Measurements from ENCODE around the gene COG5. TPM values are rescaled to one million over a fixed set of nuclear protein-coding genes. Genes with fewer than 3 reads are reported as not detected.
"Not testable (repeated sequence)": the region's sequence is repeated elsewhere in the genome, so short reads cannot be mapped to it uniquely, and the experiment has no call there.

The COG5 gene
- polyA plus RNA-seq, 6 donors from 2014 or later = 19.3 to 38.9 (median 23.4) TPM

DNA sequence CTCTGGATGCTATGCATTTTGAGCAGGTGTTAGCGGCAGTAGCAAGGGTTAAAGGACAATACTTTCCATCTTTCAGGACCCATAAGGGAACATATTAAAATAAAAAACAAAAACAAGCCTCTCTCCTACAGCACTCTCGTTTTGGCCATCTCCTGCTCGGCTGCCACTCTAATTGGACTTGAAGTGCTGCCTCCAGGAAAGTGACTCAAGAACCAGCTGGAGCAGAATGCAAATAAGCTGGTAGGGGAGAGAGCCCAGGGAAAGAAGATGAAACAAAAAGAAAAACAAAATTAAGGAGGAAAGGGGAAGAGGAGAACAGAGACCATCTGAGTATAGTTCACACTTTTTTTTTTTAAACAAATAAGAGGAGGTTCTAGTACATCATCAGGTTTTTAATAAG lies 329.3 kb downstream of the COG5 start:
- peaks cover 0 to 4% (median 0%) of the 10 kb centered on the region in 3 donors for H3K4me1 Mint-ChIP-seq

DNA sequence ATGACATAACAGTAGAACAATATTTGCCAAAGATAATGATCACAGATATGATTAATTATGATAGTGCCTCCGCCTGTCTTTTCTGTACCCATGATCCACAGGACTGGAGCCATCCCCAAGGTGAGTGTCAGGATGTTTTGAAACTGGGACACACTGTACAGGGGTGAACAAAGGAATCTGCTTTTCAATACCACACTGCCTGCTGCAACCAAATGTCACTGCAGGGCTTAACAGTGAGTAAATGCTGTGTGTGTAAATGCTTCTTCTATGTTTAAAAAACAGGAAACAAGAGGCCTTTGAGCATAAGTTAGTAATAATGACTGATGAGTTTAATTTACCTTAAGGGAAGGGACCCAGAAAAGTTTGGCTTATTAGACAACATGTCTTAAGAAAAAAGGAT lies 329.7 kb downstream of the COG5 start:
- H3K27me3 Mint-ChIP-seq = no peaks in the 10 kb centered on the region
- H3K27ac Mint-ChIP-seq = no peak overlapping the region
- no peaks in the 10 kb centered on the region for H3K9me3 Mint-ChIP-seq
- DNase-seq (no peak), ATAC-seq (ENCODE audit: low read depth in 2 of 2) (no peak)
- peaks cover 0 to 5% of the 10 kb centered on the region in 2 donors for H3K36me3 Mint-ChIP-seq
- H3K4me1 Mint-ChIP-seq = peaks cover 0 to 4% (median 0%) of the 10 kb centered on the region in 3 donors
- no peak overlapping the region for H3K4me3 Mint-ChIP-seq

More for the DNA sequence above, 329.3 kb downstream of the COG5 start:
- peaks cover 1 to 4% of the 10 kb centered on the region in 2 donors for H3K36me3 Mint-ChIP-seq
- peak overlapping the region in 1 of 6 donors; percentile 92 for H3K27ac Mint-ChIP-seq
- DNase-seq = no peak
- no peak for ATAC-seq (ENCODE audit: low read depth in 2 of 2)
- no peaks in the 10 kb centered on the region for H3K9me3 Mint-ChIP-seq
- H3K27me3 Mint-ChIP-seq = no peaks in the 10 kb centered on the region
- no peak overlapping the region for H3K4me3 Mint-ChIP-seq

DNA sequence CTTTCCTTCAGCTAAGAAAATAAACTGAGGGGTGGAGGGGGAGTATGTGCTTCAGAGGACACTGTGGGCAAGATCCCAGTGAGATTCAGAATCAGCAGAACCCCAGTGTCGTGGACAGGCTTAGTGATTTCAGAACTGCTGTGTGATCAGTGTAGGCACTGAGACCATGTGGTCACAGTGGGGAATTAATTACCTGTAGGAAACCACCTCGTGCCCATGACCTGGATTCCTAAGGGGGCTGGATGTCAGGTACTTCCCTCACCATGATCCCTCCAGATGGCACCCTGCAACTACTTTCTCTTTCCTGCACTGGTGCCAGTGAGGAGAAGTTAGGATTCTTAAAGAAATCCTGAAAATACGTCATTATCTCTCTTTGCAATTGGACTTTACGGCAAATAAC lies 330.5 kb downstream of the COG5 start:
- no peak overlapping the region for H3K27ac Mint-ChIP-seq
- H3K4me1 Mint-ChIP-seq = peaks cover 0 to 4% (median 0%) of the 10 kb centered on the region in 3 donors
- H3K27me3 Mint-ChIP-seq = no peaks in the 10 kb centered on the region
- H3K36me3 Mint-ChIP-seq = peaks cover 0 to 5% of the 10 kb centered on the region in 2 donors
- no peak for ATAC-seq (ENCODE audit: low read depth in 2 of 2)
- DNase-seq = no peak
- no peak overlapping the region for H3K4me3 Mint-ChIP-seq
- H3K9me3 Mint-ChIP-seq = no peaks in the 10 kb centered on the region

DNA sequence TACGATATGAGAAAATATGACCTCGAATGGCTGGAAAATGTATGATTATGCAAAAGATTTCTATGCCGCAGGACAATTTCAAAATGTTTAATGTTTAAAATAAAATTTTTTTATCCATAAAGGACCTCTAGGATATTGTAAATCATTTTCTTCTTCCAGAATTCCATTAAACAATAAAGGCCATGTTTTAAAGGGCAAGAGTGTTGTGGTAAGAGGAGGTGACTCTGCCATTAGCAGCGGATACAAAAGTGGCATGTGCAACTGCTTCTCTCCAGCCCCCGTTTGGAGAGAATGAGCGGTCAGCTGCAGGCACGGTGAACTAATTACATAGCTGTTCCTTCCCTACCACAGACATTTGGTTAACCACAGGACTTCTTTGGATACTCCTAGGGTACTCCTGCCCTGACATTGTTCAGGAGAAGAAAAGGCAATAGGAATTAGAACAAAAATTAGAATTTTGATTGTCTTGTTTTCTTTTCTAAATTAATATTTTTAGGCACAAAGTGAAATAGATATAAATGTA lies 331.1 kb downstream of the COG5 start:
- ATAC-seq (ENCODE audit: low read depth in 2 of 2) (no peak), DNase-seq (no peak)
- Mint-ChIP-seq H3K27me3 (no peaks in the 10 kb centered on the region), H3K9me3 (no peaks in the 10 kb centered on the region), H3K36me3 (peaks cover 0 to 5% of the 10 kb centered on the region in 2 donors), H3K27ac (no peak overlapping the region), H3K4me1 (peaks cover 0 to 4% (median 0%) of the 10 kb centered on the region in 3 donors), H3K4me3 (no peak overlapping the region)

DNA sequence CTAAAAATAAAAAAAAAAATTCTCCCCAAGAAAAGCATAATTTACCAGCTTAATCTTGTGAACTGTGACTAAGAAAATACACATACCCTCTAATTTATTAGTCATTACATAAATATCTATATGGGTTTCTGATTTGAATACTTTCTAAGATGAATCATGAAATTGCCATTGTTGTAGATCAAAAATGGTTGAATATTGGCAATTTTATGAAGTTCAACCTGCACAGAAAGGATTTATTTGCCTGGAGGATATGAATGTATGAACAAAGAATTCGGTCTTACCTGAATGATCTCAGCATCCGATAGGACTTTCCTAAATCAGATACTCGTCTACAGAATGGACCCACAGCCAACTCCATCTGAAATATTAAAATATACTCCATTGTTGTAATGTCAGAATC lies 333.4 kb downstream of the COG5 start:
- Mint-ChIP-seq H3K4me3 (no peak overlapping the region), H3K27me3 (no peaks in the 10 kb centered on the region), H3K4me1 (peaks cover 0 to 4% (median 0%) of the 10 kb centered on the region in 3 donors), H3K36me3 (peaks cover 0 to 5% of the 10 kb centered on the region in 2 donors), H3K27ac (no peak overlapping the region), H3K9me3 (no peaks in the 10 kb centered on the region)
- DNase-seq = no peak
- ATAC-seq (ENCODE audit: low read depth in 2 of 2) = no peak

DNA sequence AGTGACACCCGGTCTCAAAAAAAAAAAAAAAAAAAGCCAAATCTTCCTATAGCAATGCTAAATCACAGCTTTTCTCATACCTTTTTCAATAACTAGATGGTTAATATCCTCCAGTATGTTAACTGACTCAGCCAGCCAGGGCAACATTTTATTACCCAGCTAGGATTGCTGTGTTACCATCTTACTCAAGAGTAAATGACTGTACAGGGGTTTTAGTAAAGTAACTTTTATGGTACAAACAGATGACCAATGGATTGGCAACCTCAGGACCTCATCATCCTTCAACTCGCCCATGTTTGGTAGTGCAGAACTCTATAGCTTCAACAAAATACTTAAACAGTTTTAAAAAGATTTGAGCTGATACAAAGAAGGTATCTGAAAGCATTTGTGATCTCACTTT lies 335.4 kb downstream of the COG5 start:
- H3K36me3 Mint-ChIP-seq = peaks cover 0 to 5% of the 10 kb centered on the region in 2 donors
- no peak for DNase-seq
- no peaks in the 10 kb centered on the region for H3K27me3 Mint-ChIP-seq
- H3K4me1 Mint-ChIP-seq = no peaks in the 10 kb centered on the region
- H3K4me3 Mint-ChIP-seq = no peak overlapping the region
- no peaks in the 10 kb centered on the region for H3K9me3 Mint-ChIP-seq
- no peak overlapping the region for H3K27ac Mint-ChIP-seq
- ATAC-seq (ENCODE audit: low read depth in 2 of 2) = no peak

DNA sequence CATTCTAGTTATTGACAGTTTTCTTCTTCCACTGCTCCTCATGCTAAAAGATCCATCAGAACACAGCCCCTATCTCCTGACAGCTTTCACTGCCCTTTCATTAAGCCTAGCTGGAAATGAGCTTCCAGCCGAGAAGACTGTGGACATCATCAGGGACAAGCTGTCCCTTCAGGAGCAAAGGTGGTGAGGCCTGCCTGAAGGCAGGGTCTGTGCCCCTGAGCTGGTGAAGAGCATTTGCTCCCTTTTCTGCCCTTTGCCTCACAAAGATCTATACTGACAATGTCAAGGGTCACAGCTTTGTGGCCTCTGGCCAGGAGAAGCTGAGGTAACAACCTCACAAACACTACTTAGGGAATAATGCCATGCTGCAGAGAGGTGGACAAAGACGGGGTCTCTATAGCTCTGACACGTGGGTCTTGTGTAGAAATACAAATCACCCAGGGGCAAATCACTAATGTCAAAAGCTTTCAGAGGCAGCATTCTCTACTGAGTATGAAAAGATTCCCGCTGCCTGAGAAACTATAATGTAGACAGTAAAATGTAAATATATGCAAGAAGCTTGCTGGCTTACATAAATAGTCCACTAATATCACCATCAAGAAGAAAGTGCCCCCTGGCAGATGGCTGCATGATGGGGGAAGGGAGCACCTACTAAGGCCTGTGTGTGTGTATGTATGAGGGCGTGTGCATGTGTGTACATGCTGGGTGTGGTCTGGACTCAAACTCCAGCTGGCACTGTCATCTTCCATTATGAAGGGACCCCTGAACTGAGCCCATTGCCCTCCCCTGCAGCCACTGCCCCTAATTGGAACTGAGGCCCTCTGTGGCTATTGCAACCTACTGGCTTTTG lies 339.1 kb downstream of the COG5 start:
- H3K27ac Mint-ChIP-seq = peak overlapping the region in 1 of 6 donors; percentile 20
- no peak overlapping the region for H3K4me3 Mint-ChIP-seq
- H3K36me3 Mint-ChIP-seq = peaks cover 2 to 3% of the 10 kb centered on the region in 2 donors
- DNase-seq = no peak
- no peak for ATAC-seq (ENCODE audit: low read depth in 2 of 2)
- H3K4me1 Mint-ChIP-seq = no peaks in the 10 kb centered on the region
- H3K27me3 Mint-ChIP-seq = no peaks in the 10 kb centered on the region
- no peaks in the 10 kb centered on the region for H3K9me3 Mint-ChIP-seq

DNA sequence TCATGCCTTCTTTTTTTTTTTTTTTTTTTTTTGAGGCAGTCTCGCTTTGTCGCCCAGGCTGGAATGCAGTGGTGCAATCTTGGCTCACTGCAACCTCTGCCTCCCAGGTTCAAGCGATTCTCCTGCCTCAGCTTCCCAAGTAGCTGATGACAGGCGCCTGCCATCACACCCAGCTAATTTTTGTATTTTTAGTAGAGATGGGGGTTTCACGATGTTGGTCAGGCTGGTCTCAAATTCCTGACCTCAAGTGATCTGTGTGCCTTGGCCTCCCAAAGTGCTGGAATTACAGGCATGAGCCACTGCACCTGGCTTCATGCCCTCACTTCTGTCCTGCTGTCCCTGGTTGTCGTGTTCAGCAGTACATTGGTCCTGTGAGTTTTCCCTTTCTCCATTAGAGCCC lies 342.9 kb downstream of the COG5 start:
- H3K36me3 Mint-ChIP-seq = peaks cover 17 to 18% of the 10 kb centered on the region in 2 donors
- ATAC-seq (ENCODE audit: low read depth in 2 of 2); H3K27me3 Mint-ChIP-seq; DNase-seq; H3K9me3 Mint-ChIP-seq; H3K27ac Mint-ChIP-seq; H3K4me3 Mint-ChIP-seq; H3K4me1 Mint-ChIP-seq: not testable (repeated sequence)

DNA sequence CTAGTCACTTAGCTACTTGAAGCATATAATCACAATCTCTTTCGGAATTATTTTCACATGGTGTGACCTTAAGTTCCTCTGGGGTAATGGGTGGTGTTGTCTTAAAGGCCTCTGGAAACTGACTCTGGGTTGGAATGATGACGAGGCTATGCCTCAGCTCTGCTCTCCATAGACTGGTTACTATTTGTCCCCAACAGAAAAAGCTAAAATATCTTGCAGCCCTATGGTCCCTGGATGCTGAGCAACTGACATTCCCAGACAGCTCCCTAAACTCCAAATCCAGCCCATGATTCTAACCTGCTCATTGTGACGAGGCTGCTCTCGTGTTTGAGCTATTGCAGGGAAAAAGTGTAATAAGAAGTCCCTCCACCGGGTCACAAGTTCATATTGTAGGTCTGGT lies 343.4 kb downstream of the COG5 start:
- H3K27me3 Mint-ChIP-seq = no peaks in the 10 kb centered on the region
- ATAC-seq (ENCODE audit: low read depth in 2 of 2) (no peak), DNase-seq (no peak)
- H3K4me1 Mint-ChIP-seq = peaks cover 0 to 5% (median 0%) of the 10 kb centered on the region in 3 donors
- H3K4me3 Mint-ChIP-seq = no peak overlapping the region
- no peak overlapping the region for H3K27ac Mint-ChIP-seq
- H3K9me3 Mint-ChIP-seq = peaks cover 0 to 9% (median 6%) of the 10 kb centered on the region in 7 donors
- H3K36me3 Mint-ChIP-seq = peaks cover 17 to 19% of the 10 kb centered on the region in 2 donors

DNA sequence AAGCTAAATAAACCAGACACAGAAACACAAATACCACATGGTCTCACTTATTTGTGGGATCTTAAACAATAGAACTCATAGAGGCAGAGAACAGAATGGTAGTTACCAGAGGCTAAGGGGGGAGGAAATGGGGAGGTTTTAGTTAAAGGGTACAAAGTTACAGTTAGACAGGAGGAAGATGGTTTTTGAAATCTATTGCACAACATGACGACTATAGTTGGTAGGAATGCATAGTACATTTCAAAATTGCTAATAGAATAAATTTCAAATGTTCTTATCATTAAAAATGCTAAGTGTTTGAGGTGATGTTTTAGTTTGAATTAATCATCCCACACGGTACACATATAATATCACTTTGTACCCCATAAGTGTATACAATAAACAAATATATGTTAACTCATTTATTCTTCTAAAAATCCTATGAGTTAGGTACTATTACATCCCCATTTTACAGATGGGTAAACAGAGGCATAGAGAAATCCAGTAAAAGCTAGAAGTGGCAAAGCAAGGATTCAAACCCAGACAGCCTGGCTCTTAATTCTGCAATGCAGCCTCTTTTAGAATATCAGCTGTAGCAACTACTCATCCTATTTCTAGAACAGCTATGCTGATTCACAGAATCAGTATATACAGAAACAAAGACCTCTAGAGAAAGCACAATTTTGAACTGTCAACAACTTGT lies 344.0 kb downstream of the COG5 start:
- ATAC-seq (ENCODE audit: low read depth in 2 of 2) (no peak), DNase-seq (no peak)
- Mint-ChIP-seq H3K4me3 (no peak overlapping the region), H3K4me1 (peaks cover 0 to 5% (median 0%) of the 10 kb centered on the region in 3 donors), H3K27me3 (no peaks in the 10 kb centered on the region), H3K36me3 (peaks cover 21 to 26% of the 10 kb centered on the region in 2 donors), H3K27ac (no peak overlapping the region), H3K9me3 (peaks cover 2 to 15% (median 8%) of the 10 kb centered on the region in 7 donors)

DNA sequence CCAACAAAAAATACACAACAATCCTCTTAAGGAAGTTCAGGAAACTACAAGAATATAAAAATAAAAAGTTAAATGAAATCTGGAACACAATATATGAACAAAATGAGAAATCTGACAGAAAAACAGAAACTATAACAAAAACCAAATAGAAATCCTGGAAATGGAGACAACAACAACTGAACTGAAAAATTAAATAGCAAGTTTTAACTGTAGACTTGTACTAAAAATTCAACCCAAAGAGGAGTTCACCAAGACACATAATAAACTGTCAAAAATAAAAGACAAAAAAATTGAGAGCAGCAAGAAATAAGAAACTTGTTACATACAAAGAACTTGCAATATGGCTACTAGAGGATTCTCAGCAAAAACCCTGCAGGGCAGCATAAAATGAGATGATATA lies 349.8 kb downstream of the COG5 start:
- no peak for DNase-seq
- H3K27ac Mint-ChIP-seq = no peak overlapping the region
- peaks cover 28 to 40% of the 10 kb centered on the region in 2 donors for H3K36me3 Mint-ChIP-seq
- peaks cover 4 to 24% (median 18%) of the 10 kb centered on the region in 7 donors for H3K9me3 Mint-ChIP-seq
- peaks cover 0 to 10% (median 4%) of the 10 kb centered on the region in 3 donors for H3K4me1 Mint-ChIP-seq
- peak overlapping the region in 1 of 8 donors; percentile 33 for H3K4me3 Mint-ChIP-seq
- ATAC-seq (ENCODE audit: low read depth in 2 of 2) = no peak
- no peaks in the 10 kb centered on the region for H3K27me3 Mint-ChIP-seq

DNA sequence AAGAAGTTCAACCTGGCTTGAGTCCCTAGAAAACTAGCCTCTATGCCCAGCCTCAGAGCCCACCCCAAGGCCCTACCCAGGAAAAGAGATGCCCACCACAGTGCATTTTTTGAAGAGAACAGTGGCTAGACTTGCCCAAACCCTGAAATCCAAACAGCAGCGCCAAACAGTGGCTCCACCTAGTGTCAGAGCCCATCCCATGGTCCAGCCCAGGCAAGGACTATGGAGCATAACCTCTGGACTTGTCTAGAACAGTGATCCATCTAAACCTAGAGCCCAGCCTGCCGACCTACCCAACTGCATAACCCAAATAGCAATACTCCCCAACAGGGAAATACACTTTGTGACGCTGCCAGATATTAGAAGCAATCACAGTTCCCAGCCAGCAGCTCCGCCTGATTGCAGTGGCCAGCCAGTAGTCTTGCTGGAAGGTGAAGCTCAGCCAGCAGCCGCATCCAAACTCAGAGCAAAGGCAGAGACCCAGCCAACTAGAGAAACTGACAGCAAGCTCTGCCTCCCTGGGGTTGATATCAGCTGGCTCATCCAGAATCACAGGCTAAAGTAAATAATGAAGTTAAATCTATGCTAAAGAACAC lies 350.4 kb downstream of the COG5 start:
- DNase-seq (no peak), ATAC-seq (ENCODE audit: low read depth in 2 of 2) (no peak)
- H3K4me1 Mint-ChIP-seq = peaks cover 0 to 5% (median 5%) of the 10 kb centered on the region in 3 donors
- H3K9me3 Mint-ChIP-seq = peaks cover 4 to 24% (median 18%) of the 10 kb centered on the region in 7 donors
- H3K36me3 Mint-ChIP-seq = peaks cover 28 to 42% of the 10 kb centered on the region in 2 donors
- H3K27ac Mint-ChIP-seq = no peak overlapping the region
- H3K4me3 Mint-ChIP-seq = no peak overlapping the region
- H3K27me3 Mint-ChIP-seq = no peaks in the 10 kb centered on the region

DNA sequence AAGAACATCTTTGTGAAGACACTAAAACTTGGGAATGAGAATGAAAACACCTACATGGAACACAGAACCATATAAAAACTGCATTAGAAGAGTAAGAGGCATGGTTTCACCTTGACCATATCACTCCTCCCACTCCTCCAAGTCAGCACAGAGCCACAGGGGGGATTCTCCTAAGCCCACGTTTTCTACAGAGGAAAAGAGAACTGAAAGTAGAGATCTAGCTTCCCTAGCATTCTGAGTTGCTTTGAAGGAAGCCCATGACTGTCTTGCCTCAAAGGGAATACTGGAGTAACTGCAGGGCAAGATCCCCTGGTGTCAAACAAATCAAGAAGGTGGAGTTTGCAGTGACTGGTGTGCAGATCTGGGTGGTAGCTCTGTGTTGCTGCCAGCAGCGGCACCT lies 351.0 kb downstream of the COG5 start:
- Mint-ChIP-seq H3K27ac (no peak overlapping the region), H3K36me3 (peaks cover 26 to 42% of the 10 kb centered on the region in 2 donors), H3K4me3 (no peak overlapping the region), H3K27me3 (no peaks in the 10 kb centered on the region), H3K9me3 (peaks cover 4 to 24% (median 18%) of the 10 kb centered on the region in 7 donors), H3K4me1 (peaks cover 0 to 5% (median 5%) of the 10 kb centered on the region in 3 donors)
- ATAC-seq (ENCODE audit: low read depth in 2 of 2) (peak in 1 of 2 donors; percentile 33), DNase-seq (no peak)
